AG08396 (cell line): Measurements from ENCODE around the gene TXNL4B.
"Not testable (repeated sequence)": the region's sequence is repeated elsewhere in the genome, so short reads cannot be mapped to it uniquely, and the experiment has no call there.

Experiments used
- DNase-seq: peaks from one replicate; pipeline ENCODE4 v3.0.0; 2012; ENCODE audit warnings: low spot score, mixed read lengths

The TXNL4B gene

GRCh38 chr16:72072514-72073342 lies 20.7 kb downstream of the TXNL4B start:
- DNase-seq = no peak

DNA sequence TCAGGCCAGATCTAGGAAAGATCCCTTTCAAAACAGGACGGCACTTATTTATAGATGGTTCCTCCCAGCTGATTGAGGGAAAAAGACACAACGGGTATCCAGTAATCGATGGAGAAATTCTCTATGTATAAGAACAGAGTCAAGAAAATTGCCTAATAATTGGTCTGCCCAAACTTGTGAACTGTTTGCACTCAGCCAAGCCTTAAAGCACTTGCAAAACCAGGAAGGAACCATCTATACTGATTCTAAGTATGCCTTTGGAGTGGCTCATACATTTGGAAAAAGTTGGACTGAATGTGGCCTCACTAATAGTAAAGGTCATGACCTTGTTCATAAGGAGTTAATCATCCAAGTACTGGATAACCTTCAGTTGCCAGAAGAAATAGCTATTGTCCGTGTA lies 24.5 kb downstream of the TXNL4B start:
- DNase-seq = no peak

DNA sequence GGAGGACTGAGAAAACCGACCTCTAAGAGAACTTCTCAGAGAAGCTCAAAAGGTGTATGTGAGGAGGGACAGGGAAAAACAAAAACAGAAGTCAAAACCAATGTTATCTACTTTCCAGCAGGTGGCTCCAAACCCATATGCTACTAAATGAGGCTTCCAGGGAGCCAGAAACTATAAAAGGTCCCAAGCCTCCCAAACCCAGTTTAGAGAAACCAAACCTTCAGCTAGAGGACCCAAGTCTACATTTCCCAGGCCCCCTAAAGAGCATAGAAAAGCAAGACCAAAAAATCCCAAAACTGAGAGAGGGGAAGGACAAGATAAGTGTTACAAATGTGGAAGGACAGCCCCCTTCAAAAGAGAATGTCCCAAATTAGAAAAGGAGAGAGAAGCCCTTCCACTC lies 26.7 kb downstream of the TXNL4B start:
- peak; percentile 16 for DNase-seq

- DNase-seq = no peak
These were observed 29.0 kb downstream of the TXNL4B start for GRCh38 chr16:72064361-72064894.

DNA sequence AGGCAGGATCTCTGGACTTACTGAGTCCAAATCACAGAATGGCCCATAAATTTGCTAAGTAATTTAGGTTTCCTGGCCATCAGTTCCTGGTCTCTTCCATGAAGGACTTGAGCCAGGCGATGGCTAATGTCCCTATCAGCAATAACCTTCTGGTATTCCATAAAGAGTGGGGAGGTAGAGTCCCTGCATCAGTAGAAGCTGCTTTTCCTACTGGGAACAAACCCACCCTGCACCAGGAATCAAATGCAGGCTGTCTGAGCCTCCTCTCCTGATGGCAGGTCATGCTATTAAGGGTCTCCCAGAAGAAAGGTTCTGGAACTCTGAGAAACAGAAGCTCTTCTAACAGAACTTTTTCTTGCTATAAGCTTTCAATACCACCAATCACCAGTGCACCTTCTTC lies 31.9 kb downstream of the TXNL4B start:
- DNase-seq = no peak

DNA sequence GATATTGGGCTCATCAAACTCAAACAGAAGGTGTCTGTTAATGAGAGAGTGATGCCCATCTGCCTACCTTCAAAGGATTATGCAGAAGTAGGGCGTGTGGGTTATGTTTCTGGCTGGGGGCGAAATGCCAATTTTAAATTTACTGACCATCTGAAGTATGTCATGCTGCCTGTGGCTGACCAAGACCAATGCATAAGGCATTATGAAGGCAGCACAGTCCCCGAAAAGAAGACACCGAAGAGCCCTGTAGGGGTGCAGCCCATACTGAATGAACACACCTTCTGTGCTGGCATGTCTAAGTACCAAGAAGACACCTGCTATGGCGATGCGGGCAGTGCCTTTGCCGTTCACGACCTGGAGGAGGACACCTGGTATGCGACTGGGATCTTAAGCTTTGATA lies 33.0 kb downstream of the TXNL4B start:
- no peak for DNase-seq

DNA sequence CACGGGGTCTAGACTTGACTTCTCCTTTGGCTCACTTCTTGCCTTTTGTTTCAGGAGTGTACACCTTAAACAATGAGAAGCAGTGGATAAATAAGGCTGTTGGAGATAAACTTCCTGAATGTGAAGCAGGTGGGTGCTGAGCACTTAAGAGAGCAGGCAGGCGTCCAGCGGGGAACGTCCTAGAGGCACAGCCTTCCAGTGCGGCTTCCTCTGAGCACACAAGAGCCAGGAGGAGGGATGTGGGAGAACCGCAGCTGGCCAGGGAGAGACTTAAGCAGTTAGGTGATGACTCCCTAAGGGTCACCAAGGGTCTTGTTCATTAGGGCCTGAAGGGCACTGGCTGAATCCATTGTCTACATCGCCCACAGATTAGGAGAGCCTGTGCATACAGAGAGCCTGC lies 34.4 kb downstream of the TXNL4B start:
- not testable (repeated sequence) for DNase-seq

- DNase-seq = not testable (repeated sequence)
These were observed 36.1 kb downstream of the TXNL4B start for GRCh38 chr16:72057313-72057712.

- DNase-seq = no peak
These were observed 37.5 kb downstream of the TXNL4B start for GRCh38 chr16:72055911-72056310.

GRCh38 chr16:72054254-72054847 lies 39.1 kb downstream of the TXNL4B start, which contains the start of gene HP:
HP (plus strand) TSS chr16:72054505; CDS start chr16:72054653, 148 bp downstream.
- not testable (repeated sequence) for DNase-seq

GRCh38 chr16:72051818-72052217 lies 41.6 kb downstream of the TXNL4B start:
- DNase-seq = no peak

DNA sequence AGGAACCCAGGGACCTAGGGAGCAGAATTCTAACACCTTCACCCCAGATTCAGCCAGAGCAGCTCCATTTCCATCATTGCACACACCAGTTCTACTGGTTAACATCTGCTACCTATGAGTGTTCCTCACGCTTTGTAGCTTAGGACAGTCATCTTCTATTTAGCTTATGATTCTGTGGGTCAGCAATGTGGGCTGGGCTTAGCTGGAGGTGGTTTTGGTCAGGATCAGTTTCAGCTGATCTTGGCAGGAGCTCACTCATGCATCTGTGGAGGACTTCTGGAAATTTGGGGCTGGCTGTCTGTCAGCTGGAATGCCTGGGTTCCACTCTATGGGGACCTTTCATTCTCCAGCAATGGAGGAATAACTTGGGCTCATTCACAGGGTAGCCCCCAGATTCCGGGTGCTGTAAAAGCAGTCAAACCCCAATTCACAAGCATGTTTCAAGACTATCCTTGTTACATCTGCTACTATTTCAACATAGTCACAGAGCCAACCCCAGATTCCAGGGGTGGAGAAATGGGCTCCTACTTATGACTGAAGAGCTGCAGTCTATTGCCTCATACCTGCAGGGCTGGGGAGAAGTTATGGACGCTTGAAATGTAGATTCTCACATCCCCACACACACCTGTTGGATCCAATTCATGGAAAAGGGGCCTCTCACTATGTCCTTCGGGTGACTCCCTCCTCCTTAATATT lies 42.5 kb downstream of the TXNL4B start:
- DNase-seq = no peak

GRCh38 chr16:72049110-72049509 lies 44.3 kb downstream of the TXNL4B start:
- no peak for DNase-seq

DNA sequence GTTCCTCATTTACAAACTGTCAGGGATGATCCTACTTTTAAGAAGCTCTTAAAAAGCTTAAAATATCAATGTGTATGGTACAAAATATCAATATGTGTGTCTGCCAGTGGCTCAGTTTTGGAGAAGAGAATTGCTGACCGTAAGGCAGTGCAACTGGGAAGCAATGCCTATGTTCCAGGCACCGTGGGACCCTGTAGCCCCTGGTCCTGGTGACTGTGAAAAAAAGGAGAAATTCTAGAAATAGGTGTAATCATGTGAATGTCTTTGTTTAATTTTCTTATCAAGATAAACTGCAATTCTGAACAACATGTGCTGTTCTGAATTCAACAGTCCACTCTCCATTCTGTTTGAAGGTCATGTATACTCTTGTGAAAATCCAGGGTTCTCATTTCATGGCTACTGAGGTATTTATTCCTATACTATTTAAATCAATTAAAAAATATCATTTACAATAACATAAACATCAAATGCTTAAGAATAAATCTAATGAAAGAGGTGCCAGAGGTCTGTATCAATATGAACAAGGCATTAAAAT lies 48.5 kb downstream of the TXNL4B start:
- no peak for DNase-seq

- DNase-seq = no peak
These were observed 49.1 kb downstream of the TXNL4B start for GRCh38 chr16:72044296-72044695.

- DNase-seq = no peak
These were observed 49.9 kb downstream of the TXNL4B start for GRCh38 chr16:72043539-72043938.

DNA sequence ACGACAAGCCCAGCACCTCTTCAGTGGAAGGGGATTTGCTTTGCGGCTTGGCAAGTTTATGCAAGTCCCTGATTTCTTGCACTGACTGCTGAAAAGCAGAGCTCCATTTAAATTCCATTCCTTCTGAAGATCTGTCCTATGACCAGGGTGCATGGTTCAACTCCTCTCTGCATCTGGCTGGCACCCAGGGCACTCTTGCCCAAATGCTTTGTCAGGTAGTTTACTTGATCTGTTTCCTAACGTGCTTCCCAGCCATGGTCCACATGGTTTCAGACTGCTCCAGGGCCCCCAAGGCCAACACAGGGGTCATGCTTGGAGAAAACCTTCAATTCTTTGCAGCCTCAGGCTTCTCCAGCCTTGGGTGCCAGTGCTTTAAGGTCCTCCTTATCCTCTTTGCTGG lies 50.4 kb downstream of the TXNL4B start:
- no peak for DNase-seq

- no peak for DNase-seq
These were observed 51.2 kb downstream of the TXNL4B start for GRCh38 chr16:72042157-72042660.

GRCh38 chr16:72036098-72036497 lies 57.3 kb downstream of the TXNL4B start:
- DNase-seq = no peak
